SK-N-SH (cell line): ENCODE data around the gene ZNF358. TPM values are rescaled to one million over a fixed set of nuclear protein-coding genes. Genes with fewer than 3 reads are reported as not detected.

Experiments
- CTCF ChIA-PET: fragments of 300-600, 350-600 bp; formaldehyde crosslinking; extraction: SDS; loops from one replicate; lab custom pipeline; 2021; lab: Yijun Ruan, JAX
- POLR2A ChIA-PET: fragments of 350-600 bp; sonication (Branson Sonifier 250); formaldehyde crosslinking; extraction: SDS; loops from one replicate; lab custom pipeline; 2020; ENCODE audit warnings: antibody characterized with exemption, inconsistent platforms; lab: Yijun Ruan, JAX
- DNase-seq: peaks from one replicate; pipeline ENCODE4 v3.0.0; 2012
- H2AFZ ChIP-seq: fragments of 200-600 bp; sonication (generic); 2 replicates; pipeline ENCODE4 v1.8.1; 2016; ENCODE audit warnings: antibody characterized with exemption, mild to moderate bottlenecking, low read depth
- H3F3A ChIP-seq: fragments of 200-600 bp; sonication (generic); replicated peaks from 2 replicates; pipeline ENCODE3; 2016; ENCODE audit warnings: antibody characterized with exemption, mild to moderate bottlenecking; ENCODE audit not compliant: insufficient read depth
- H3K27ac ChIP-seq, 2 experiments: fragments of 200-500 bp in 1 of 2; fragments of 200-600 bp in 1 of 2; sonication (Bioruptor generic) in 1 of 2; sonication (generic), shearing (Covaris generic) in 1 of 2; 2 replicates each; pipeline versions ENCODE4 v1.5.1 to v1.6.1; 2014 to 2016; ENCODE audit warnings: low read depth in 2 of 2, inconsistent platforms in 1 of 2, low read length in 1 of 2, mild to moderate bottlenecking in 1 of 2, mixed read lengths in 1 of 2
- H3K27me3 ChIP-seq: fragments of 200-600 bp; sonication (generic), shearing (Covaris generic); 2 replicates; pipeline ENCODE4 v1.6.1; 2016; ENCODE audit warnings: mixed run types; ENCODE audit not compliant: insufficient read depth
- H3K36me3 ChIP-seq, 2 experiments: fragments of 200-500 bp in 1 of 2; fragments of 200-600 bp in 1 of 2; sonication (Bioruptor generic) in 1 of 2; sonication (generic) in 1 of 2; replicated peaks in 1 of 2; 2 replicates each; pipeline versions ENCODE3 to v1.5.1; 2014 to 2016; ENCODE audit warnings: low read length in 1 of 2, mild to moderate bottlenecking in 1 of 2; ENCODE audit not compliant: insufficient read depth in 2 of 2, control insufficient read depth in 1 of 2
- H3K4me1 ChIP-seq, 2 experiments: fragments of 200-500 bp in 1 of 2; fragments of 200-600 bp in 1 of 2; sonication (Bioruptor generic) in 1 of 2; sonication (generic), shearing (Covaris generic) in 1 of 2; 2 replicates each; pipeline versions ENCODE4 v1.5.1 to v1.6.1; 2014 to 2016; ENCODE audit warnings: low read depth in 1 of 2, low read length in 1 of 2, mixed run types in 1 of 2; ENCODE audit not compliant: insufficient read depth in 2 of 2, control insufficient read depth in 1 of 2
- H3K4me2 ChIP-seq: fragments of 200-600 bp; sonication (generic), shearing (Covaris generic); 2 replicates; pipeline ENCODE4 v1.6.1; 2017; ENCODE audit warnings: mixed run types
- H3K4me3 ChIP-seq, 2 experiments: fragments of 200-500 bp in 1 of 2; fragments of 200-600 bp in 1 of 2; sonication (Bioruptor generic) in 1 of 2; sonication (generic), shearing (Covaris generic) in 1 of 2; 2 replicates each; pipeline versions ENCODE4 v1.5.1 to v1.8.1; 2014 to 2016; ENCODE audit warnings: low read depth in 2 of 2, inconsistent platforms in 1 of 2, low read length in 1 of 2, mild to moderate bottlenecking in 1 of 2, mixed read lengths in 1 of 2, moderate library complexity in 1 of 2
- H3K79me2 ChIP-seq: fragments of 200-600 bp; sonication (generic); 2 replicates; pipeline ENCODE4 v1.8.1; 2017; ENCODE audit warnings: mild to moderate bottlenecking; ENCODE audit not compliant: insufficient read depth
- H3K9ac ChIP-seq: fragments of 200-600 bp; sonication (generic); 2 replicates; pipeline ENCODE4 v1.6.1; 2017; ENCODE audit warnings: mixed run types
- H3K9me2 ChIP-seq: fragments of 200-600 bp; sonication (generic); 2 replicates; pipeline ENCODE4 v1.6.1; 2017; ENCODE audit warnings: mixed run types
- H3K9me3 ChIP-seq: fragments of 200-600 bp; sonication (generic); 2 replicates; pipeline ENCODE4 v1.6.1; 2017; ENCODE audit warnings: mixed run types, mild to moderate bottlenecking, moderate library complexity
- H4K20me1 ChIP-seq: fragments of 200-600 bp; sonication (generic); 2 replicates; pipeline ENCODE4 v1.6.1; 2017; ENCODE audit warnings: mild to moderate bottlenecking, mixed run types; ENCODE audit not compliant: insufficient read depth
- CHD2 ChIP-seq: fragments of 150-350 bp; IDR thresholded peaks from 2 replicates; pipeline ENCODE4 v1.6.1; 2018; ENCODE audit warnings: low read length; ENCODE audit not compliant: partially characterized antibody
- EP300 ChIP-seq, 2 experiments: IDR thresholded peaks; 2 replicates each; pipeline versions ENCODE4 v1.4.0 to v1.6.1; 2012; ENCODE audit warnings: borderline replicate concordance in 1 of 2, low read depth in 1 of 2, low read length in 1 of 2
- EZH2phosphoT487 ChIP-seq: fragments of 200-600 bp; sonication (generic); IDR thresholded peaks from 2 replicates; pipeline ENCODE4 v1.6.1; 2017; ENCODE audit warnings: low read depth, mixed run types, mild to moderate bottlenecking, antibody characterized with exemption, moderate library complexity, borderline replicate concordance
- FOXM1 ChIP-seq: IDR thresholded peaks from 2 replicates; pipeline ENCODE4 v1.4.0; 2012; ENCODE audit warnings: low read depth, mild to moderate bottlenecking
- IRF3 ChIP-seq: fragments of 150-350 bp; IDR thresholded peaks from 2 replicates; pipeline ENCODE4 v1.6.1; 2016; ENCODE audit warnings: mild to moderate bottlenecking, low read depth, low read length
- MAX ChIP-seq: IDR thresholded peaks from 2 replicates; pipeline ENCODE4 v1.4.0; 2012; ENCODE audit warnings: low read depth
- MEF2A ChIP-seq: IDR thresholded peaks from 2 replicates; pipeline ENCODE4 v1.4.0; 2012; ENCODE audit warnings: low read depth, borderline replicate concordance
- MXI1 ChIP-seq: IDR thresholded peaks from 2 replicates; pipeline ENCODE4 v1.6.1; 2012; ENCODE audit warnings: mild to moderate bottlenecking, low read depth, low read length, improper control_type of control experiment
- NFIC ChIP-seq: IDR thresholded peaks from 2 replicates; pipeline ENCODE4 v1.4.0; 2012; ENCODE audit warnings: borderline replicate concordance
- NRF1 ChIP-seq: IDR thresholded peaks from 2 replicates; pipeline ENCODE4 v1.6.1; 2012; ENCODE audit warnings: low read depth, mild to moderate bottlenecking, low read length
- POLR2AphosphoS5 ChIP-seq: IDR thresholded peaks from 2 replicates; pipeline ENCODE4 v1.6.1; 2012; ENCODE audit warnings: low read depth, low read length
- RAD21 ChIP-seq: IDR thresholded peaks from 2 replicates; pipeline ENCODE4 v1.6.1; 2012; ENCODE audit warnings: mild to moderate bottlenecking, low read length
- RCOR1 ChIP-seq: fragments of 150-350 bp; IDR thresholded peaks from 2 replicates; pipeline ENCODE4 v1.6.1; 2017; ENCODE audit warnings: antibody characterized with exemption, low read length
- REST ChIP-seq: IDR thresholded peaks from 2 replicates; pipeline ENCODE4 v1.6.1; 2012; ENCODE audit warnings: mild to moderate bottlenecking, low read depth, low read length, moderate library complexity
- RXRA ChIP-seq: IDR thresholded peaks from 2 replicates; pipeline ENCODE4 v1.4.0; 2012; ENCODE audit warnings: low read depth, mild to moderate bottlenecking, borderline replicate concordance
- SMC3 ChIP-seq: IDR thresholded peaks from 2 replicates; pipeline ENCODE4 v1.6.1; 2012; ENCODE audit warnings: low read depth, low read length, improper control_type of control experiment
- TAF1 ChIP-seq: IDR thresholded peaks from 2 replicates; pipeline ENCODE4 v1.6.1; 2012; ENCODE audit warnings: low read depth, mild to moderate bottlenecking, low read length, moderate library complexity, borderline replicate concordance
- TCF12 ChIP-seq: IDR thresholded peaks from 2 replicates; pipeline ENCODE4 v1.4.0; 2012
- TEAD4 ChIP-seq: IDR thresholded peaks from 2 replicates; pipeline ENCODE4 v1.4.0; 2012; ENCODE audit warnings: mild to moderate bottlenecking, borderline replicate concordance; ENCODE audit not compliant: insufficient read depth
- YY1 ChIP-seq: IDR thresholded peaks from 2 replicates; pipeline ENCODE4 v1.4.0; 2012; ENCODE audit warnings: low read depth, mild to moderate bottlenecking
- WGBS: methylation state at CpG from one replicate; pipeline ENCODE4 v1.1.6; 2017; ENCODE audit warnings: low lambda C conversion rate; 5-methylcytosine and 5-hydroxymethylcytosine counted together
- polyA plus RNA-seq, 3 experiments: library from polyadenylated mRNA; depleted of rRNA; stranded (reverse); fragments of >200 nt; gene quantifications; 2 replicates each; pipeline ENCODE4 v1.2.3, GENCODE V29; 2012

Gene ZNF358
- polyA plus RNA-seq, 1 of the 3 experiments (the other 2 are of a cell fraction) = 49.3 TPM

- DNase-seq = peak; percentile 99
- H2AFZ ChIP-seq = peak within 1 kb of the TSS; percentile 100
- H3K9me2 ChIP-seq = no peaks in the 10 kb centered on the region
- H4K20me1 ChIP-seq = no peaks in the 10 kb centered on the region
- TF ChIP-seq MAX = 0 out of 2 replicates have a peak, but pooled peaks have one; percentile 42
- TF ChIP-seq MXI1 = peak; percentile 95
- TF ChIP-seq YY1 = peak; percentile 77
- peak; percentile 85 for TF ChIP-seq POLR2AphosphoS5
- TF ChIP-seq TCF12 = no peak
- peak; percentile 78 for TF ChIP-seq NRF1
- TF ChIP-seq CHD2 = peak; percentile 42
- TF ChIP-seq TAF1 = peak; percentile 43
- TF ChIP-seq RCOR1 = no peak
- TF ChIP-seq SMC3 = no peak
- no peak for TF ChIP-seq TEAD4
- TF ChIP-seq MEF2A = no peak
- peak within 1 kb of the TSS; percentile 78 for H3K4me2 ChIP-seq
- peak within 1 kb of the TSS; percentile 48 to 78 for H3K27ac ChIP-seq
- H3F3A ChIP-seq = no peaks in the 10 kb centered on the region
- no peaks in the 10 kb centered on the region for H3K36me3 ChIP-seq
- no peaks in the 10 kb centered on the region for H3K27me3 ChIP-seq
- H3K9me3 ChIP-seq = no peaks in the 10 kb centered on the region
- H3K4me3 ChIP-seq = peak within 1 kb of the TSS; percentile 51 to 63
- POLR2A ChIA-PET = no interaction called here
- CTCF ChIA-PET = interaction anchor here (1.5 to 1.6 kb wide), 2 partner anchors 32 to 80 kb away, joined by 3 read pairs; no protein-coding TSS in a partner anchor
- peaks cover 4 to 11% of the 10 kb centered on the region in 2 experiments; a peak in 2 of 4 replicates for H3K4me1 ChIP-seq
- WGBS = 3% methylated on average over 13 of the region's 49 CpGs
- H3K79me2 ChIP-seq = no peaks in the 10 kb centered on the region
- peak within 1 kb of the TSS; percentile 69 for H3K9ac ChIP-seq
These were observed 27.1 kb upstream of the ZNF358 start, which contains the start of gene PEX11G for GRCh38 chr19:7488736-7489353. Gene PEX11G, minus strand, starts transcription at chr19:7489035. Its CDS starts 25 bp downstream, at chr19:7489010.

- H4K20me1 ChIP-seq = no peaks in the 10 kb centered on the region
- POLR2A ChIA-PET = no interaction called here
- no peaks in the 10 kb centered on the region for H3F3A ChIP-seq
- H3K4me3 ChIP-seq = no peak overlapping the region
- 84% methylated on average over 11 of the region's 11 CpGs for WGBS
- H3K9me2 ChIP-seq = no peaks in the 10 kb centered on the region
- no peaks in the 10 kb centered on the region for H3K79me2 ChIP-seq
- H2AFZ ChIP-seq = peak overlapping the region; percentile 100
- H3K4me1 ChIP-seq = peaks cover 4 to 17% of the 10 kb centered on the region in 2 experiments; a peak in 2 of 4 replicates
- CTCF ChIA-PET = interaction anchor here (1.5 to 1.6 kb wide), 2 partner anchors 32 to 79 kb away, joined by 3 read pairs; no protein-coding TSS in a partner anchor
- DNase-seq = no peak
- H3K9me3 ChIP-seq = no peaks in the 10 kb centered on the region
- no peaks in the 10 kb centered on the region for H3K36me3 ChIP-seq
- peak overlapping the region in 1 of 2 experiments; percentile 78; a peak in 2 of 4 replicates for H3K27ac ChIP-seq
- no peaks in the 10 kb centered on the region for H3K27me3 ChIP-seq
- no peak overlapping the region for H3K9ac ChIP-seq
- no peak overlapping the region for H3K4me2 ChIP-seq
- no peak for TF ChIP-seq EZH2phosphoT487
- TF ChIP-seq FOXM1 = no peak
- no peak for TF ChIP-seq EP300 (IDR thresholded peaks at IDR 0.05; ENCODE audit: borderline replicate concordance in 1 of 2, low read depth in 1 of 2, low read length in 1 of 2)
- no peak for TF ChIP-seq REST
- TF ChIP-seq RXRA = no peak
- TF ChIP-seq MAX = no peak
- TF ChIP-seq NFIC = no peak
- TF ChIP-seq RAD21 = no peak
- no peak for TF ChIP-seq IRF3
These were observed 26.3 kb upstream of the ZNF358 start for GRCh38 chr19:7489609-7490044.
